AG04449 (cell line): ENCODE data around the gene FBXL20.

Experiments used
- CTCF ChIA-PET: fragments of 350-600 bp; formaldehyde crosslinking; extraction: SDS; loops from one replicate; lab custom pipeline; 2021; ENCODE audit warnings: antibody characterized with exemption; lab: Yijun Ruan, JAX
- POLR2A ChIA-PET: fragments of 400-600, 350-600 bp; formaldehyde crosslinking; extraction: SDS; loops from one replicate; lab custom pipeline; 2020; ENCODE audit warnings: antibody characterized with exemption, inconsistent platforms; lab: Yijun Ruan, JAX
- DNase-seq: peaks from one replicate; pipeline ENCODE4 v3.0.0-alpha.2; 2010; ENCODE audit warnings: low read depth, low spot score
- H3K4me3 ChIP-seq: 2 replicates; pipeline ENCODE4 v1.5.1; 2011; ENCODE audit warnings: low read depth, mild to moderate bottlenecking, control low read depth, low read length
- TF ChIP-seq, protein P1 (sequence below): IDR thresholded peaks from one replicate; pipeline ENCODE4 v1.5.1; 2011; ENCODE audit warnings: mild to moderate bottlenecking, moderate library complexity, low read length, control low read depth, inconsistent platforms; ENCODE audit not compliant: insufficient read depth; ENCODE audit errors: missing control alignments

The FBXL20 gene

DNA sequence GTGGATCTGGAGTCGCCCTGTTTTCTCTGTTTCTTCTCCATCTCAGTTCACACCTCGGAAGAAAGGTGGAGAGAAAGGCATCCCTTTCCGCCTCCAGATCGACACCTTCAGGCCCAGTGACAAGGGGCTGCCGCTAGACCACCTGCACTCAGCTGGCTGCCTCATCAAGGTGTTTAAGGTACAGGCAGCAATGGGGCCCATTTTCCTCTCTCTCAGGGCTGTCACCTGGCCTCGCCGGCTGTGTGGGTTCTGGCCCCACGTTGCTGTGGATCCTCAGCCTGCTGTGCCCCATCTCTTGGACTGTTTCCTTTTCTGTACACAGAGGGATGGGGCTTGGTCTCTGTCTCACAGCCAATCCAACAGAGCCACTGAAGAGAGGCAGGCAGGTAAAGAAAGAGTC is 158.3 kb downstream of the FBXL20 start:
- no peak overlapping the region for H3K4me3 ChIP-seq
- POLR2A ChIA-PET = interaction anchor here (2.6 kb wide), 1 partner anchor 36 kb away, joined by 18 read pairs; no protein-coding TSS in a partner anchor
- no peak for DNase-seq
- TF ChIP-seq, protein P1, sequence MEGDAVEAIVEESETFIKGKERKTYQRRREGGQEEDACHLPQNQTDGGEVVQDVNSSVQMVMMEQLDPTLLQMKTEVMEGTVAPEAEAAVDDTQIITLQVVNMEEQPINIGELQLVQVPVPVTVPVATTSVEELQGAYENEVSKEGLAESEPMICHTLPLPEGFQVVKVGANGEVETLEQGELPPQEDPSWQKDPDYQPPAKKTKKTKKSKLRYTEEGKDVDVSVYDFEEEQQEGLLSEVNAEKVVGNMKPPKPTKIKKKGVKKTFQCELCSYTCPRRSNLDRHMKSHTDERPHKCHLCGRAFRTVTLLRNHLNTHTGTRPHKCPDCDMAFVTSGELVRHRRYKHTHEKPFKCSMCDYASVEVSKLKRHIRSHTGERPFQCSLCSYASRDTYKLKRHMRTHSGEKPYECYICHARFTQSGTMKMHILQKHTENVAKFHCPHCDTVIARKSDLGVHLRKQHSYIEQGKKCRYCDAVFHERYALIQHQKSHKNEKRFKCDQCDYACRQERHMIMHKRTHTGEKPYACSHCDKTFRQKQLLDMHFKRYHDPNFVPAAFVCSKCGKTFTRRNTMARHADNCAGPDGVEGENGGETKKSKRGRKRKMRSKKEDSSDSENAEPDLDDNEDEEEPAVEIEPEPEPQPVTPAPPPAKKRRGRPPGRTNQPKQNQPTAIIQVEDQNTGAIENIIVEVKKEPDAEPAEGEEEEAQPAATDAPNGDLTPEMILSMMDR = no peak
- CTCF ChIA-PET = interaction anchor here (0.7 to 20.3 kb wide), 11 partner anchors 8 to 260 kb away, joined by 3 to 429 read pairs (median 10); partner anchors contain the start of genes ARL5C and RPL19

DNA sequence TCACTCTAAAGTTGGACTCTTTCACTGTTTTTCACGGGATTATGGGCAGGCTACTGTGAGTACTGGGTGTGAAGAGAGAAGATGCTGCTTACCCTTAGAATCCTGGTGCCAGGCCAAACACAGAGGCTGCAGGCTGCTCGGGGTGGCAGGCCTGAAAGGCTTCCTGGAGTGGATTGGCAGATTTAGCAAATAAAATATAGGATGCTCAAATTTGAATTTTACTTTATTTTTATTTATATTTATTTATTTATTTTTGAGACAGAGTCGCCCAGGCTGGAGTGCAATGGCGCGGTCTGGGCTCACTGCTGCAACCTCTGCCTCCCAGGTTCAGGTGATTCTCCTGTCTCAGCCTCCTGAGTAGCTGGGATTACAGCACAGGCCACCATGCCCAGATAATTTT is 160.8 kb downstream of the FBXL20 start:
- CTCF ChIA-PET = interaction anchor here (1.0 to 20.3 kb wide), 8 partner anchors 6 to 87 kb away, joined by 4 to 429 read pairs (median 7); partner anchors contain the start of gene RPL19
- no peak overlapping the region for H3K4me3 ChIP-seq
- POLR2A ChIA-PET = no interaction called here
- DNase-seq = no peak
- TF ChIP-seq, protein P1 = no peak

DNA sequence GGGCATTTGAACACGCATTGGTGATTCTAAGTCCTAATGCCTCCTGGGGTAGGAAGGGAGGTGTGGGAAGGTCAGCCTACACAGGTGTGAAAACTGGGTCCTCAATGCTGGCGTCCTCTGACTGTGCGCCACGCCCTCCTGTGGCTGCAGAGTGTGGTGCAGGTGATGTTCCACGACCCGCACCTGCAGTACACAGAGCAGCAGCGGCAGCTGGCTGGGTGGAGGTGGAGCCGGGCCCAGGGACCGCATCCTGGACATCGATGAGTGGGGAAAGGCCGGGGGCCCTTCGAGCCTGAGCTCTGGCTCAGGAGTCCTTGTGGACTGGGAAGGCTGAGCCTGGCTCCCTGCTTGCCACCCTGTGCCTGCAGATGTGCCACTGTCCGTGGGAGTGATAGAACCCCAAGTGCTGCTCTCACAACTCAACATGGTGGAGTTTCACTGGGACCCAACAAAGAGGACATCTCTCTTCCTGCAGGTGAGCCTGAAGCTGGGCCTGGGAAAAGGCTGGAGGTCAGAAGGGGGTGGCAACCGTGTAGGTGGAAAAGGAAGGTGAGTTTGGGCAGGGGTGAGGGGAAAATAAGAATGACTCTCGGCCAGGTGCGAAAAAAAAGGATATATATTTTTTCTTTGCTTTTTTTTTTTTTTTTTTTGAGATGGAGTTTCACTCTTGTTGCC is 161.6 kb downstream of the FBXL20 start:
- H3K4me3 ChIP-seq = no peak overlapping the region
- ChIA-PET CTCF (interaction anchor here (0.6 to 20.3 kb wide), 6 partner anchors 5 to 257 kb away, joined by 3 to 429 read pairs (median 112); partner anchors contain the start of gene RPL19), POLR2A (no interaction called here)
- TF ChIP-seq, protein P1 = peak; percentile 63
- no peak for DNase-seq

DNA sequence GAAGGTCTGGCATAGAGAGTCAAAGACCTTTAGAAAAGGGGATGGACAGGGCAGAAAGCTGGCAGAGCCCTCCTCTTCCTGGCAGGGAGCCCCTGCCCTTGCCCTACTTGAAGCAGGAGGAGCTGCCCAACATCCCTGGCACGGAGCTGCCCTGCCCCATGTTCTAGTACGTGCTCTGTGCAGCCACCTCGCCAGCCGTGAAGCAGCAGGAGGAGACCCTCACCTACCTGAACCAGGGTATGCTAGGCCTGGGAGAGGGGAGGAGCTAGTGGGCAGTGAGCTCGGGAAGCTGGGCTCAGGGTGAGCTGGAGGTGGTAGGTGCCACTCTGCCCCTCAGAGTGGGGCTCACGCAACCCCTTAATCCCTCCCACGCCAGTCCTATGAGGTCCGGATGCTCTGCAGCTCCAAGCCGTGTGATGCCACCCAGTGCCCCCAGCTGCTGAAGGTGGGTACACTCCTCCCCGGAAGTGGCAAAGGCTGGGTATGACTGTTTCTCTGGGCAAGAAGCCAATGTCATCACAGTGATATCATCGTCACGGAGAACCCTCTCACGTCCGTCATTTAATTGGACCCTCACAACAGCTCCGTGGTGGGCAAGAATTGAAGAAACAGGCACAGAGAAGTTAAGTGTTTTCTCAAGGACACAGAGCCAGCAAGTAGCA is 163.0 kb downstream of the FBXL20 start:
- ChIA-PET CTCF (interaction anchor here (1.1 to 20.3 kb wide), 10 partner anchors 4 to 255 kb away, joined by 3 to 429 read pairs (median 6); partner anchors contain the start of gene RPL19), POLR2A (interaction anchor here (1.0 kb wide), 1 partner anchor 31 kb away, joined by 3 read pairs; no protein-coding TSS in a partner anchor)
- no peak overlapping the region for H3K4me3 ChIP-seq
- TF ChIP-seq, protein P1 = no peak
- DNase-seq = no peak

DNA sequence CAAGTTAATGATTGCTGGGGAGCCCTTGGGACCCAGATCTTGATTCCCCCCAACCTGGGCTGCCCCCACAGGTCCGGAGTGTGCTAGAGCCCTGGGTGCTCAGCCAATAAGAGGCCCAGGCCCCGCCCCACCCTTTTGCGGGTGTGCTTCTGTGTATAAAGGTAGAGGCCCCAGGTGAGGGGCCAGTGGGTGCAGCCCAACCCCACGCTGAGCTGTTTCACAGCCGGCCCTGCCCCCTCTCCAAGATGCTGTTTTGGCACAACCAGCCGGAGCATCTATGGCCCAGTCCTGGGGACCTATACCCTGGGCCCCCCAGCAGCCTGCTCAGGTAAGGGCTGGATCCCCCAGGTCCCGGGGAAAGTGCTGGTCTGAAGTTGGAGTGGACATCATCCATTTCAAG is 163.8 kb downstream of the FBXL20 start:
- TF ChIP-seq, protein P1 = no peak
- no peak for DNase-seq
- ChIA-PET CTCF (interaction anchor here (0.9 to 20.3 kb wide), 10 partner anchors 7 to 255 kb away, joined by 3 to 429 read pairs (median 6); partner anchors contain the start of gene RPL19), POLR2A (no interaction called here)
- no peak overlapping the region for H3K4me3 ChIP-seq
